HG02623 (cell line): ENCODE data around the gene RPL13.
"Not testable (repeated sequence)": the region's sequence is repeated elsewhere in the genome, so short reads cannot be mapped to it uniquely, and the experiment has no call there.

Experiments
- ATAC-seq: cut with Tn5 transposase; IDR thresholded peaks from one replicate; pipeline ENCODE4 v1.9.1; 2021; ENCODE audit warnings: moderate library complexity; ENCODE audit not compliant: unreplicated experiment

The RPL13 gene

DNA sequence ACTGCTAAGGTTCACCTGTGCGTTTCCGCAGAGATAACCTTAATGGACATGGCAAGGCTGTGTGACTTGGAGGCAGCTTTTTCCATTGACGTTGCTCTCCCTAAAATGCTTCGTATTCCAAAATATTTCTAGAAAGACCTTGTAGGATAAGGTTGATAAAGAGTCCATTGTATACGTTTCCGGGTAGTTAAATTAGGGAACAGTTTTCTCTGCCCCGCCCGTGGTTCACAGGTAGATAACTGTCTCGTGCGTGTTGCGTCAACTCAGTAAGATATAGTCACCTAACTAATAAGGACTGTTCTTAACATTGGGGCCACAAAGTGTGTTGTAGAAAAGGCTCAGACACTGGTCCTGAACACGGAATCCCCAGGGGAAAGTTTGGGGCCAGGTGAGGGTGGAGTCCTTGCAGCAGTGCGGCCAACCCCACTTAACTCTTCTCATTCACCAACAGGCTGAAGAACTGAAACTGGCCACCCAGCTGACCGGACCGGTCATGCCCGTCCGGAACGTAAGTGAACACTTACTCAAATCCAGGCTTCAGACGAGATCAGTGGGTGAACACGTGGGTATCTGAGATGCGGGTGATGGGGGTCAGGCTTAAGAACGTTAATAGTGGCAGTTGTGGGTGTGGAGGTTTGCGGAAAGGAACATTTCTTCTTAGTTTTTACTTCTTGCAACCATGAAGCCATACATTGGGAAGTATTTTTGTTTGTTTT is 1.6 kb downstream of the RPL13 start:
- ATAC-seq = no peak

DNA sequence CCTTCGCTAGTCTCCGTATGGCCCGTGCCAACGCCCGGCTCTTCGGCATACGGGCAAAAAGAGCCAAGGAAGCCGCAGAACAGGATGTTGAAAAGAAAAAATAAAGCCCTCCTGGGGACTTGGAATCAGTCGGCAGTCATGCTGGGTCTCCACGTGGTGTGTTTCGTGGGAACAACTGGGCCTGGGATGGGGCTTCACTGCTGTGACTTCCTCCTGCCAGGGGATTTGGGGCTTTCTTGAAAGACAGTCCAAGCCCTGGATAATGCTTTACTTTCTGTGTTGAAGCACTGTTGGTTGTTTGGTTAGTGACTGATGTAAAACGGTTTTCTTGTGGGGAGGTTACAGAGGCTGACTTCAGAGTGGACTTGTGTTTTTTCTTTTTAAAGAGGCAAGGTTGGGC is 2.5 kb downstream of the RPL13 start:
- ATAC-seq = no peak

DNA sequence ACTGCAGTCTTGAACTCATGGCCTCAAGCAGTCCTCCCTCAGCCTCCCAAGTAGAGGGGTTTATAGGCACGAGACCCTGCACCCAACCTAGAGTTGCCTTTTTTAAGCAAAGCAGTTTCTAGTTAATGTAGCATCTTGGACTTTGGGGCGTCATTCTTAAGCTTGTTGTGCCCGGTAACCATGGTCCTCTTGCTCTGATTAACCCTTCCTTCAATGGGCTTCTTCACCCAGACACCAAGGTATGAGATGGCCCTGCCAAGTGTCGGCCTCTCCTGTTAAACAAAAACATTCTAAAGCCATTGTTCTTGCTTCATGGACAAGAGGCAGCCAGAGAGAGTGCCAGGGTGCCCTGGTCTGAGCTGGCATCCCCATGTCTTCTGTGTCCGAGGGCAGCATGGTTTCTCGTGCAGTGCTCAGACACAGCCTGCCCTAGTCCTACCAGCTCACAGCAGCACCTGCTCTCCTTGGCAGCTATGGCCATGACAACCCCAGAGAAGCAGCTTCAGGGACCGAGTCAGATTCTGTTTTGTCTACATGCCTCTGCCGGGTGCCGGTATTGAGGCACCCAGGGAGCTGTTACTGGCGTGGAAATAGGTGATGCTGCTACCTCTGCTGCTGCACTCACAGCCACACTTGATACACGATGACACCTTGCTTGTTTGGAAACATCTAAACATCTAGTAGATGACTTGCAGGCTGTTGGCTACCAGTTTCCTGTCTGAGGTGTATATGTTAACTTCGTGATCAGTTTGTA is 3.3 kb downstream of the RPL13 start:
- ATAC-seq = no peak

DNA sequence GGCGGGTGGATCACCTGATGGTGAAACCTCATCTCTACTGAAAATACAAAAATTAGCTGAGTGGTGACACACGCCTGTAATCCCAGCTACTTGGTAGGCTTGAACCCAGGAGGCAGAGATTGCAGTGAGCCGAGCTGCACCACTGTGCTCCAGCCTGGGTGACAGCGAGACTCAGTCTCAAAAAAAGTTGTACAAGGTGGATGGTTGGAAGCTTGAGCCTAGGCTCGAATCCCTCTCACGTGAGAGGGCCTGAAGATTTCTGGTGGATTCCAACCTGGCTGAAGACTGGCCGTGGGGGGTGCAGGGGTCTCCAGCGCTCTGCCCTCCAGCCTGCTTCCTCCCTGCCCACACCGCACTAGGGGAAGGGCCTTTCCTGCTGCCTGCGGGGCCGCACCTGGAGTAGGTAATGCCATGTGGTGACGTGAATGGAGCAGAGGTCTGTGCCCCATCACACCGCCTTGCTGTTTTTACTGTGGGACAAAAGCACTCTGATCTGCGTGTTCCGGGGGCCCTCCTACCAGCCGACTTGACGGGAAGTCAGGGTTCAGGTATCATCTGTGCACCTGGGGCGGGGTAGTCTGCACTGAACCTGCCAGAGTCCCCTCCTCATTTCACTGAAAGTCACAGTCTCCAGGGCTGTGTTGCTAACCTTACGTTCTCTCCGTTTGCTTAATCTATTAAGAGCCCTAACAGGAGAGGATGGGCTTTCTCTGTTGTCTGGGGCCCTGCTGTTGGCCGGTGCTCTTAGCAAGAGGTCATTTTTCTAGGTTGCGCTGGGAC is 4.2 kb downstream of the RPL13 start:
- ATAC-seq = no peak

DNA sequence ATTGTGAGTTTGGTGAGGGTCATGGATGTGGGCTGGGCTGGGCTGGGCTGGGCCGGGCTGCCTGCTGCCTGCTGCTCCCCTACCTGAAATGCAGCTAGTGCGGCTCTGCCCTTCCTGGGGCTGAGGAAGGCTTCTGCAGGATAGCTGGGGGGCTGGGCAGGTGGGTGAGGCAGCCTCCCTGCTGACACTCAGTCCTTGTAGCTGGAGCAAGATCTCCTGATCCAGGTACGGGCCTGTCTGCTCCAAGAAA is 4.7 kb downstream of the RPL13 start:
- ATAC-seq = no peak

DNA sequence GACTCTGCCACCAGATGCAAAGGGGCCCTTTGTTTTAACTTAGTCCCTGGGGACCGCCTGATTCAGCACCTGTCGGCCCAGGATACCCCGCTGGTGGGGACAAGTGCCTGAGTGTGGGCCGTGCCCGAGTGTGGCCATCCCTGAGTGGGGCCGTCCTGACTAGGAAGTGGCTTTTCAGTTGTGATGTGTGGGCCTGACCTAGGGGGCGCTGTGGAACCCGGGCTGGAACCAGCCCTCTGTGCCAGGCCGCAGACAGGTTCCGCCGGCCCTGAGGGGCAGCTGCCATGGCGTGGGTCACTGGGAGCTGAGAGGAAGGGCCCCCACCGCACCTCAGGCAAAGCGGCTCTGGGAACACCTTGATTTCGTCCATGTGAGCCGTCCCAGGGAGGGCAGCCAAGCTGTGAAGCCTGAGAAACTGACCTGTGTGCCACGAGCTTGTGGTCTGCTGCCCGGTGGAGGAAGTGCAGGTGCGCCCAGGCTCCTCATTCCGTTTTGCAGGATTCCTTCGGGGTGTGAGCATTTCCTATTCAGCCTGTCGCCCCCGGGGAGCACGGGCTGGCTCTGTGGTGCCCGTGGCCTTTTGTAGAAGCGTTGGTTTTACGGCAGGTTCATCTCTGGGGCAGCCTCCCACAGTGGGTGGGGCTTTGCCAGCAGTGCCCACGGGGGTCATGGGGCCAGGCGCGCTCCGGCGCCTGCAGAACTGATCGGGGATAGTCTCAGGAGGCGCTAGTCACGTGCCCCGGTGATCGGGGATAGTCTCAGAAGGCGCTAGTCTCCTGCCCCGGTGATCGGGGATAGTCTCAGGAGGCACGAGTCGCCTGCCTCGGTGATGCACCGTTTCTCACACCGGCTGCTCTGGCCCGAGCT is 5.3 kb downstream of the RPL13 start:
- no peak for ATAC-seq

DNA sequence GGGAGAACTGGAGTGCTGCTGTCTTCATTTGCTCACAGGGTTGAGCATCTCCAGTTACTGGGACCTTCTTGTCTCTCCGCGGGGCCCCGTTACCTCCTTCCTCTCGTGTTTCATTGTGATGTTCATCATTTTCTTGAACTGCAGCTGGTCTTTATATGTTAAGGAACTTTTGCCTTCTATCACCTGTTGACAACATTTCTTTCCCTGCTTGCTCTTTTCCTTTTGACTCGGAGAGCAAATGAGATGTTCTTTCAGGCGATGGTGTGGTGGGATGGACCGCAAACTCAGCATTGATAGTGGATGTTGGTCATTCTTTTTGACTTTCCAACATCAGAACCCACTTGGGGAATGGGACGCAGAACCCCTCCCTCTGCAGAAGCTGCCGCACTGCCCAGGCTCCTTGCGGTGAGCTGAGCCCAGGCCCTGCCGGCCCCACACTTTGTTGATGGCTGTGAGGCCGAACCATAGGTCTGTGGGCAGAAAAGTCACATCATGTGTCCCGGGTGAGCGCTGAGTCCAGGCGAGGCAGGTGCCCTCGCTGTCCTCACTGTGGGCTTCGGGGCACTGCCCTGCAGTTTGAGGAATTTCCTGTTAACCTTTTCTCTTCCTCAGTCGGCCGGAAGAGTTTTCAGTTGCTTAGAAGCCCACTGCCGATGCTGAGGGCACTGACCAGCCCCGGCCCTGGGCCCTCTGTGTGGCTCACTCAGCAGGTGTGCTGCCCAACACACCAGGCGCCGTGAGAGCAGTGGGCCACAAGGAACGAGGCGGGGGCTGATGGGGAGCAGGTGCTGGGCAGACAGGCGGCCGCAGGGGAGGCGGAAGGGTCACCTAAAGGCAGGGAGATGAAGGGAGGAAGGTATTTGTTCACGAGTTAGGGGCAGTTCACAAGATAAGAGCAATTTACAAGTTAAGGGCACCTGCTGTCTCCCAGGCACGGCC is 7.4 kb downstream of the RPL13 start:
- ATAC-seq = no peak

DNA sequence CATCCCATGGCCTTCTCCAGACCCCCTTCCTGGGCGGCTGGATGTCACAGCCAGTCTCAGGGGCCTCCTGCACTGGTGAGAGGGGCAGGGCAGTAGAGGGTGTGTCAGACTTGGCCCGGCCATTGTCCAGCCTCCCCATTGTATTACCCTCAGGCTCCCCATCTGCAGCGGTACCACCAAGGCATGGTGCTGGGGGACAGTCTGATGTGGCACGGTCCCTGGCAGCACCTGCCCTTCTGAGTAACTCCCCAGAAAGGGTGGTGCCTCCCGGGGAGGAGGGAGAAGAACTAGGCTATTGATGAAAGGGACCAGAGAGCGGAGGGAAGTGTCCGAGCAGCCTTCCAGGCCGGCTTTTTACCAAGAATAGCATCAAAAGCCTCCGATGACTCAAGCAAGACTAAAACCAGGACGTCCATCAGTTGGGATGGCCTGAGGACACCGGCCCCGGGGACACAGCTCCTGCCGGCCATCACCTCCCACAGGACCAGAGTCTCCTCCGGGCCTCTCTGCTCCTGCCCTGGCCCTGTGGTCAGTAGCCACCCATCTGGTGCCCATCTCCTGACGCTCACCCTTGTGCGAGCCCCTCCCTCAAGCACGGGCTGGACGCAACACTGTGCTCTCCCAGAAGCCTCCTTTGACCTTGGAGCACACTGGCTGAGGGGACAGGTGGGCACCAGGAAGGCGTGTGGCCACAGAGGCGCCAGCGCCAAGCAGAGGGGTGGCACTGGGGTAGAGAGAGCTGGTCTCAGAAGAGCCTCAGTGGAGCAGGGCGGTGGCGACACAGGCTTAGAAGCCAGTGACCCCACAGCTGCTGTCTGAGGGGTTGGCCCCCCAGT is 9.2 kb downstream of the RPL13 start:
- no peak for ATAC-seq

DNA sequence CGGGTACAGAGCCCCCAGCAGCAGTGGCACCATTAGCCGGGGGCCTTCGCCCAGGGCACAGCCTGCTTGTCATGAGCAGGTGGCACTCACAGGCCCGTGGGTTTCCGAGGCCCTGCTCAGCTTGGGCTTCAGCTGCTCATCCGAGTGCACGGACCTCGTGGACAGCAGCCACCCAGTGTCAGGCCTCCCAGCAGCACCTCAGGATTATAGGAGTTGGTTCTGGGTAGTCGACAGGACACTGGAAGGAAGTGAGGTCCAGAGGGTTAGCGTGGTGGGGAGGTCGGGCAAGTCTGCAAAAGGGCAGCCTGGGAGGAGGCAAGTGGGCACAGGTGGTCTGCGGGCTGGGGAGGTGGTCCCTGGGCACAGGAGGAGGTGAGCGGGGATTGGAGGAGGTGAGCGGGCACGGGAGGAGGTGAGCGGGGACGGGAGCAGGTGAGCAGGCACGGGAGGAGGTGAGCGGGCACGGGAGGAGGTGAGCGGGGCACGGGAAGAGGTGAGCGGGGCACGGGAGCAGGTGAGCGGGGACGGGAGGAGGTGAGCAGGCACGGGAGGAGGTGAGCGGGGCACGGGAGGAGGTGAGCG is 10.0 kb downstream of the RPL13 start:
- no peak for ATAC-seq

DNA sequence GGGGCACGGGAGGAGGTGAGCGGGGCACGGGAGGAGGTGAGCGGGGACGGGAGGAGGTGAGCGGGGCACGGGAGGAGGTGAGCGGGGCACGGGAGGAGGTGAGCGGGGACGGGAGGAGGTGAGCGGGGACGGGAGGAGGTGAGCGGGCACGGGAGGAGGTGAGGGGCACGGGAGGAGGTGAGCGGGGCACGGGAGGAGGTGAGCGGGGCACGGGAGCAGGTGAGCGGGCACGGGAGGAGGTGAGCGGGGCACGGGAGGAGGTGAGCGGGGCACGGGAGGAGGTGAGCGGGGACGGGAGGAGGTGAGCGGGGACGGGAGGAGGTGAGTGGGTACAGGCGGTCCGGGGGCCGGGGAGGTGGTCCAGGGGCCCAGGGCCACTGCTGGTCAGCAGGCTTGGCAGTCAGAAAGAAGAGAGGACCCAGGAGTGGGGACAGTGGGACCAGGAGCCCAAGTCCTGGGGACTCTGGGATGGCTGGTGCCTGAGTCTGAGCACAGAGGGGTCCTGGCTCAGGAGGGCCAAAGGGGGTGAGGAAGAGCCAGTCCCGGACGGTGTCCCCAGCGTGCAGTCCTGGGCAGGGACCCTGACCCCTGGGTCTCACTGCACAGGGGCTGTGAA is 10.6 kb downstream of the RPL13 start:
- ATAC-seq = not testable (repeated sequence)

DNA sequence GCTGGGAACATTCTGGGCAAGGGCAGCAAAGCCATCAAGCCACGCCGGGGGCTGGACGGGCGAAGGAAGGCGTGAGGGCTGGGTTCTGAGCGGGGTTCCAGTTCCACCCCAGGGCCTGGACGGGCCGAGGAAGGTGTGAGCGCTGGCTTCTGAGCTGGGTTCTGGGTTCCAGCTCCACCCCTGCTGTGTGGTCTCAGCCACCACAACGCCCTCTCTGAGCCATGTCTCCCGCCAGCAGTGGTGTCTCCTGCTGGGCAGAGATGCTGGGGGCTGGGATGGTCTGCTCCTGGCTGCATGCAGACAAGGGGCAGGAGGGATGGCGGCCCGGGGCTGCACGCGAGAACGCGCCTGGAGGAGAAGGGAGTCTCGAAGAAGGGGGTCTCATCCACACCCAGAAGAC is 11.2 kb downstream of the RPL13 start:
- no peak for ATAC-seq

DNA sequence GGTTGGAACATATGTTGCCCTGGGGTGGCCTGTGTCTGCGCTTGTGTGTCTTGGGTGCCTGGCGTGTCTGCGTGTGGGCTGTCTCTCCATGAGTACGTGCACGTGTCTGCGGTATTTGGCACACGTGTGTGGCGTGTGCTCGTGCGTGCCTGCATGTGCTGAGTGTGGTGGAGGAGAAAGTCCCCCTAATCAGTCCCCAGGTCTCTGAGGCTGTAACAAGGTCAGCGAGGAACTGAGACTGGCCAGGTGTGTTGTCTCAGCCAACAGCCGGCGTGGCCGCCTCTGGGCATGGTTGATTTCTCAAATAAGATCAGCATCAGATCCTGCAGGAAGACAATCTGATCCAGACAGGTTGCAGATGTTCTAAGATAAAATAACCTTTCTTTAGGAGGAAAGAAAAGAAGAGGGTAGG is 11.6 kb downstream of the RPL13 start:
- no peak for ATAC-seq

DNA sequence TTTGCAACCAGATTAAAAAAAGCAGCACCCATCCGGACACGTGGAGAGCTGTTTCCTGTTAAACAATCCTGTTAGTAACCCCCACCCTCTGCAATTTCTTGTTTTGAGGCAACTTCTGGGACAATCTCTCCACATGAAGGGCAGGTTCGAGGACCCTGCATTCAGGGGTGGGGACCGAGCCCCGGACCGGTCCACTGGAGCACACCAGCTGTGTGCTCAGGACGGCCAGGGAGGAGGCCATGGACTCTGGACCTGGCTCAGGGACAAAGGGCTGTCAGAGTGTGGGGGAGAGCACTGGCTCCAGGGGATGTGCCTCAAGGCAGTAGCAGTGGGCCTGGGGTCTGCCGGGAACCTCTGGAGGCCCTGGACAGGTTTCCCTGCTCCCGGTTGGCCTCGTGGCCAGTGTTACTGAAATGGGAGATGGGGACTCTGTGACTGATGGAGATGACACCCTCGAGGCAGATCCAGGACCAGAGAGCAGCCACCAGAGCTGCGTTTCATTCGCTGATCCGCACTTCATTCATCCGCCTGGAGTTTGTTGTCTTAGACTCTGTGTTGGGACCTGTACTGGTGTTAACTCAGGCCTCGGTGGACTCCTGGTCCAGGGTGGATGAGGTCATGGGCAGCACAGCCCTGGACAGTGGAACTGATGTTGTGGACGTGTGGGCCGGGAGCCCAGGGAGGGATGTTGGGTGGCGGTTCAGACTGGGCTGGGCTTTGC is 12.2 kb downstream of the RPL13 start:
- ATAC-seq = no peak

DNA sequence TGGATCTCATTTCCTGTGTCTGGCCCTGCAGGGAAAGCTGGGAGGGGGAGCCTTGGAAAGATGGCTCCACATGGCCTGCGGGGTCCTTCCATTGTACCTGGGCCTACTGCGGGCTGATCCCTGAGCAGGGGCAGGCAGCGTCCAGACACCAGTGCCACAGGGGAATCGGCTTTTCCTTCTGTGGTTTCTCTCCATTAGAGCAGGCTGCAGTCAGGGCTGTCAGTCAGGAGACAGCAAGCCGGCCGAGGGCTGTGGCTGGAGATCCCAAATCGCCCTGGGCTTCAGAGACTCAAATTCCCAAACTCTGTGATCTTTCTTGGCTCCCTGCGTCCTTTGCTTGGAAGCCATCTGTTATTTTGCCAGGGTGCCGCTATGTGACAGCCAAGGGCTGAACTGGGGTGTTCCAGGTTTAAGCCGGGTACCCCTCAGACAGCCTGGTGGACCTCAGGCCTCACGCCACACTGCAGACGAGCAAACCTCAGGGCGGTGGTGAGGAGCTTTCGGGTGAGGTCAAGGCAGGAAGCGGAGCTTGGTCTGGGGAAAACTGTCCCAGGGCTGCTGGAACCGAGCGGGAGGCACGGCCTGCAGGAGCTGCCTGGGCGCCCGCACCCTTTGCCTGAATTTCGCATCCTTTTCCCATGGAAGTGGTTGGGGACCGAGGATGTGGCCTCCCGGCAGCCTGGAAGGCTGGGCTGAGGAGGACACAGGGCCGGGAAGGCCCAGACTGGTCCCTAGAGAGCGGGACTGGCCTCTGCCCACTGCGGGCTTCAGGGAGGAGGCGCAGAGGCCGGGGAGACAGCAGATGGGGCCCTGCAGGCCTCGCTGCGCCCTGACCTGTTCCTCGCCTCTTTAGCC is 13.6 kb downstream of the RPL13 start:
- no peak for ATAC-seq

DNA sequence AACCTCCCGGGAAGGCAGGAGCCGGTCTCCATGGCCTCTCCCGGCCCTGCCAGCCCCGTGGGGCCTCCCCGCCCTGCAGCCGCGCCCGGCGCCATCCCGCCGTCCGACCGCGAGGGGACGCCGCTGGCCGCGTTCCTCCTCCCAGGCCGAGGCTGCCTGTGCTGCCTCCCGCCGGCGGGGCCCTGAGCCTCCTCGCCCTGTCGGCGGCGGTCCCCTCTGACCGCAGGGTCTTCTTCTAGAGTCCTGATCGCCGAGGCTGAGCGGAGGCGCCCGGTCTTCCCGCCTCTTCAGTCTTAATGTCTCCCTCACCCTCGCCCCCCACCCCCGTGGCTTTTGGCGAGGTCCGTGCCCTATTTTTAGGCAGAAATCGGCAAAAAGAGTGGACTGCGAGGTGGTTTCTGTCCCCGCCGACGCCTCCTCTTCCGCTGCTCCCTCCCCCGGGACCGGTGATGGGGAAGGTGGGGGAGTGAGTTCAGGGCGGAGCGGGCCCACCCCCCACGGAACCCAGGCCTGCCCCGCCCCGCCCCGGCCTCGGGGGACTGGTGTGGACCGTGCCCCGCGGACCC is 14.3 kb downstream of the RPL13 start:
- no peak for ATAC-seq
